Stimulated activated CD4-positive, alpha-beta T cell treated with anti-CD3 and anti-CD28 coated beads, Interleukin-2, amount 100 ng/mL, for 4 hours (primary cell): ENCODE measurements around the gene LRCH1.
A peak's percentile ranks its signal among the peaks of the same experiment; 100 is the strongest.

Experiments
- DNase-seq: peaks from one replicate; pipeline ENCODE4 v3.0.0-alpha.2; 2020; ENCODE audit warnings: low read depth

LRCH1 gene

GRCh38 chr13:46535002-46535401 is 18.0 kb upstream of the LRCH1 start:
- no peak for DNase-seq

GRCh38 chr13:46535825-46536224 is 17.1 kb upstream of the LRCH1 start:
- no peak for DNase-seq

- DNase-seq: no peak
These were observed 16.6 kb upstream of the LRCH1 start for GRCh38 chr13:46536341-46536740.

GRCh38 chr13:46539231-46539630 is 13.7 kb upstream of the LRCH1 start:
- DNase-seq: no peak

GRCh38 chr13:46541210-46541609 is 11.8 kb upstream of the LRCH1 start:
- DNase-seq: no peak

GRCh38 chr13:46542833-46543232 is 10.1 kb upstream of the LRCH1 start:
- DNase-seq: no peak

GRCh38 chr13:46543287-46543686 is 9.7 kb upstream of the LRCH1 start:
- no peak for DNase-seq

GRCh38 chr13:46544208-46544607 is 8.8 kb upstream of the LRCH1 start:
- DNase-seq: no peak

- no peak for DNase-seq
These were observed 8.2 kb upstream of the LRCH1 start for GRCh38 chr13:46544811-46545210.

GRCh38 chr13:46546084-46546768 is 6.7 kb upstream of the LRCH1 start:
- no peak for DNase-seq

GRCh38 chr13:46550822-46551221 is 2.1 kb upstream of the LRCH1 start:
- DNase-seq: no peak

- DNase-seq: peak; percentile 37
These were observed 1.3 kb upstream of the LRCH1 start for GRCh38 chr13:46551410-46552302.

- no peak for DNase-seq
These were observed 677 bp upstream of the LRCH1 start for GRCh38 chr13:46552303-46552682.

GRCh38 chr13:46553521-46553885 is 533 bp downstream of the LRCH1 start:
- DNase-seq: no peak

- peak; percentile 52 for DNase-seq
These were observed 1.2 kb downstream of the LRCH1 start for GRCh38 chr13:46553886-46554858.

GRCh38 chr13:46554951-46555350 is 2.0 kb downstream of the LRCH1 start:
- DNase-seq: no peak

GRCh38 chr13:46555722-46556417 is 2.9 kb downstream of the LRCH1 start:
- DNase-seq: no peak

GRCh38 chr13:46556418-46556779 is 3.4 kb downstream of the LRCH1 start:
- no peak for DNase-seq

- DNase-seq: no peak
These were observed 6.4 kb downstream of the LRCH1 start for GRCh38 chr13:46559272-46559805.

GRCh38 chr13:46560778-46561177 is 7.8 kb downstream of the LRCH1 start:
- DNase-seq: no peak

- DNase-seq: no peak
These were observed 8.3 kb downstream of the LRCH1 start for GRCh38 chr13:46561286-46561685.

- DNase-seq: no peak
These were observed 8.7 kb downstream of the LRCH1 start for GRCh38 chr13:46561691-46562090.
